Measurements from ENCODE around the gene NRP2. TPM values are rescaled to one million over a fixed set of nuclear protein-coding genes. Genes with fewer than 3 reads are reported as not detected.
A peak's percentile ranks its signal among the peaks of the same experiment; 100 is the strongest.

The NRP2 gene
- total RNA-seq, 4 donors from 2014 or later = 4.9 to 22.4 (median 14.5) TPM

GRCh38 chr2:205748639-205749038 is 66.3 kb downstream of the NRP2 start:
- DNase-seq = peak in 1 of 3 donors; percentile 71
- Histone ChIP-seq H3K9me3 (no peaks in the 10 kb centered on the region), H3K27me3 (no peaks in the 10 kb centered on the region), H3K27ac (peak overlapping the region in 2 of 4 donors; percentile 33 to 72), H3K36me3 (peaks cover 0 to 12% (median 0%) of the 10 kb centered on the region in 3 donors), H3K4me1 (peaks cover 0 to 27% (median 1%) of the 10 kb centered on the region in 4 donors), H3K4me3 (no peak overlapping the region)
- TF ChIP-seq POLR2A (IDR thresholded peaks at IDR 0.05) (no peak), CTCF (IDR thresholded peaks at IDR 0.05) (no peak)

GRCh38 chr2:205749078-205749477 is 66.8 kb downstream of the NRP2 start:
- no peak for DNase-seq
- peak overlapping the region in 2 of 4 donors; percentile 27 to 72 for H3K27ac ChIP-seq
- TF ChIP-seq POLR2A (IDR thresholded peaks at IDR 0.05) (no peak), CTCF (IDR thresholded peaks at IDR 0.05) (no peak)
- H3K27me3 ChIP-seq = no peaks in the 10 kb centered on the region
- H3K4me3 ChIP-seq = no peak overlapping the region
- H3K4me1 ChIP-seq = peaks cover 0 to 31% (median 1%) of the 10 kb centered on the region in 4 donors
- H3K36me3 ChIP-seq = peaks cover 0 to 11% (median 0%) of the 10 kb centered on the region in 3 donors
- no peaks in the 10 kb centered on the region for H3K9me3 ChIP-seq

- Histone ChIP-seq H3K4me1 (peaks cover 0 to 37% (median 1%) of the 10 kb centered on the region in 4 donors), H3K27ac (no peak overlapping the region), H3K9me3 (no peaks in the 10 kb centered on the region), H3K4me3 (no peak overlapping the region), H3K36me3 (peaks cover 0 to 11% (median 0%) of the 10 kb centered on the region in 3 donors), H3K27me3 (no peaks in the 10 kb centered on the region)
- TF ChIP-seq POLR2A (IDR thresholded peaks at IDR 0.05) (no peak), CTCF (IDR thresholded peaks at IDR 0.05) (no peak)
- no peak for DNase-seq
These were observed 68.5 kb downstream of the NRP2 start for GRCh38 chr2:205750797-205751196.

- no peaks in the 10 kb centered on the region for H3K9me3 ChIP-seq
- no peak overlapping the region for H3K4me3 ChIP-seq
- TF ChIP-seq CTCF (IDR thresholded peaks at IDR 0.05) (no peak), POLR2A (IDR thresholded peaks at IDR 0.05) (no peak)
- peaks cover 0 to 11% (median 0%) of the 10 kb centered on the region in 3 donors for H3K36me3 ChIP-seq
- peaks cover 0 to 35% (median 1%) of the 10 kb centered on the region in 4 donors for H3K4me1 ChIP-seq
- no peak for DNase-seq
- no peaks in the 10 kb centered on the region for H3K27me3 ChIP-seq
- peak overlapping the region in 1 of 4 donors; percentile 49 for H3K27ac ChIP-seq
These were observed 69.3 kb downstream of the NRP2 start for GRCh38 chr2:205751569-205752031.

GRCh38 chr2:205752296-205752820 is 70.1 kb downstream of the NRP2 start:
- no peaks in the 10 kb centered on the region for H3K27me3 ChIP-seq
- peaks cover 0 to 27% (median 1%) of the 10 kb centered on the region in 4 donors for H3K4me1 ChIP-seq
- H3K4me3 ChIP-seq = no peak overlapping the region
- H3K36me3 ChIP-seq = peaks cover 0 to 11% (median 0%) of the 10 kb centered on the region in 3 donors
- no peak for TF ChIP-seq POLR2A (IDR thresholded peaks at IDR 0.05)
- TF ChIP-seq CTCF (IDR thresholded peaks at IDR 0.05) = no peak
- H3K27ac ChIP-seq = peak overlapping the region in 1 of 4 donors; percentile 14
- no peaks in the 10 kb centered on the region for H3K9me3 ChIP-seq
- DNase-seq = no peak

Data from Peyer's patch (tissue), 4 donors.